Measurements from ENCODE around the gene DOK4. TPM values are rescaled to one million over a fixed set of nuclear protein-coding genes. Genes with fewer than 3 reads are reported as not detected.

DOK4 gene
- total RNA-seq, 1 experiment from 2014 or later, result 6.8 TPM

GRCh38 chr16:57435838-57436237 is 50.5 kb downstream of the DOK4 start:
- DNase-seq (ENCODE audit: low read depth, low spot score) (no peak), ATAC-seq (no peak)
- Histone ChIP-seq H3K4me1 (ENCODE audit: control insufficient read depth, insufficient read depth, low read length) (no peaks in the 10 kb centered on the region), H3K9me3 (ENCODE audit: control insufficient read depth, insufficient read depth, low read depth, low read length) (no peaks in the 10 kb centered on the region), H3K27ac (ENCODE audit: low read length) (no peak overlapping the region), H3K36me3 (ENCODE audit: control insufficient read depth, insufficient read depth, low read length) (peaks cover 17% of the 10 kb centered on the region), H3K4me3 (ENCODE audit: low read depth in 2 of 2, low read length in 2 of 2) (no peak overlapping the region), H3K27me3 (ENCODE audit: control insufficient read depth, insufficient read depth, low read length) (no peaks in the 10 kb centered on the region)
- intact Hi-C loops (cut with micrococcal nuclease; ENCODE audit: unreplicated experiment) (no loop called here), in situ Hi-C loops (cut with HindIII; ENCODE audit: low pct_unique_long_range_greater_than_20kb, low sequenced_read_pairs) (no loop called here)
- POLR2A ChIA-PET, result no interaction called here
- TF ChIP-seq TCF7L2 (IDR thresholded peaks at IDR 0.05; ENCODE audit: low read depth, low read length) (no peak), CTCF (IDR thresholded peaks at IDR 0.05) (no peak), SIN3A (IDR thresholded peaks at IDR 0.05; ENCODE audit: borderline replicate concordance, insufficient read depth, low read depth, low read length) (no peak), REST (IDR thresholded peaks at IDR 0.05; ENCODE audit: insufficient read depth in 1 of 2, low read depth in 2 of 2, low read length in 1 of 2) (no peak), POLR2AphosphoS5 (IDR thresholded peaks at IDR 0.05; ENCODE audit: low read depth, low read length) (no peak)
- CTCF ChIA-PET, result interaction anchor here (0.6 kb wide), 1 partner anchor 252 kb away, joined by 4 read pairs; no protein-coding TSS in a partner anchor
- no TSS peak for BruUV-seq (replicated peaks)

- no TSS peak for BruUV-seq (replicated peaks)
- H3K27me3 ChIP-seq (ENCODE audit: control insufficient read depth, insufficient read depth, low read length), result no peaks in the 10 kb centered on the region
- intact Hi-C loops (cut with micrococcal nuclease; ENCODE audit: unreplicated experiment) (no loop called here), in situ Hi-C loops (cut with HindIII; ENCODE audit: low pct_unique_long_range_greater_than_20kb, low sequenced_read_pairs) (no loop called here)
- DNase-seq (ENCODE audit: low read depth, low spot score) (no peak), ATAC-seq (no peak)
- H3K9me3 ChIP-seq (ENCODE audit: control insufficient read depth, insufficient read depth, low read depth, low read length), result no peaks in the 10 kb centered on the region
- no peak overlapping the region for H3K4me3 ChIP-seq (ENCODE audit: low read depth in 2 of 2, low read length in 2 of 2)
- POLR2A ChIA-PET, result interaction anchor here (0.5 kb wide), 1 partner anchor 14 kb away, joined by 7 read pairs; no protein-coding TSS in a partner anchor
- no peak for TF ChIP-seq REST (IDR thresholded peaks at IDR 0.05; ENCODE audit: insufficient read depth in 1 of 2, low read depth in 2 of 2, low read length in 1 of 2)
- TF ChIP-seq TCF7L2 (IDR thresholded peaks at IDR 0.05; ENCODE audit: low read depth, low read length), result no peak
- TF ChIP-seq POLR2AphosphoS5 (IDR thresholded peaks at IDR 0.05; ENCODE audit: low read depth, low read length), result no peak
- TF ChIP-seq SIN3A (IDR thresholded peaks at IDR 0.05; ENCODE audit: borderline replicate concordance, insufficient read depth, low read depth, low read length), result no peak
- TF ChIP-seq CTCF (IDR thresholded peaks at IDR 0.05), result no peak
- CTCF ChIA-PET, result no interaction called here
- peaks cover 21% of the 10 kb centered on the region for H3K36me3 ChIP-seq (ENCODE audit: control insufficient read depth, insufficient read depth, low read length)
- no peaks in the 10 kb centered on the region for H3K4me1 ChIP-seq (ENCODE audit: control insufficient read depth, insufficient read depth, low read length)
- H3K27ac ChIP-seq (ENCODE audit: low read length), result no peak overlapping the region
Measured at GRCh38 chr16:57434003-57434402, 52.3 kb downstream of the DOK4 start.

All from Panc1 (cell line).